B cell (primary cell): ENCODE measurements around the gene HAUS3.

Experiments
- EZH2 ChIP-seq: IDR thresholded peaks from 2 replicates; pipeline ENCODE4 v1.6.1; 2012; ENCODE audit warnings: borderline replicate concordance, low read depth, mild to moderate bottlenecking, moderate library complexity, low read length; ENCODE audit not compliant: insufficient read depth, poor library complexity, severe bottlenecking
- TF ChIP-seq, protein P1 (sequence below): fragments of 200-600 bp; IDR thresholded peaks from one replicate; pipeline ENCODE4 v1.8.0; 2022; ENCODE audit warnings: antibody characterized with exemption, mild to moderate bottlenecking

DNA sequence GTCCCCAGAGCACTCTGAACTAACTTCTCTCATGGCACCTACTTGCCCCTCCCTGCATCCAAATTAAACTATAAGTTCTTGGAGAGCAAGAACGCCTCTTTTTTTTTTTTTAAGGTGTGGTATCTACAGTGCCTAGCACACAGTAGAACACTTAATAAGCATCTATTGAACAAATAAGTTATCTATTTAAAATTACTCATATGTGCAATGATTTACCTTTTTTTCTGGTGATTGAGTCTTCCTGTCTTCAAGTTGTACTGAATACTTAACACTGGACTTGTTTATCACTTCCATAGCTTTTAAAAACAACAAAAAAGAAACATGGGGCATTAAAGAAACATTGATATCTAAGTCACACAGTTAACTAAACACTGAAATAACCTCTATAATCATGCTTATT, 29.1 kb downstream of the HAUS3 start:
- TF ChIP-seq, protein P1, sequence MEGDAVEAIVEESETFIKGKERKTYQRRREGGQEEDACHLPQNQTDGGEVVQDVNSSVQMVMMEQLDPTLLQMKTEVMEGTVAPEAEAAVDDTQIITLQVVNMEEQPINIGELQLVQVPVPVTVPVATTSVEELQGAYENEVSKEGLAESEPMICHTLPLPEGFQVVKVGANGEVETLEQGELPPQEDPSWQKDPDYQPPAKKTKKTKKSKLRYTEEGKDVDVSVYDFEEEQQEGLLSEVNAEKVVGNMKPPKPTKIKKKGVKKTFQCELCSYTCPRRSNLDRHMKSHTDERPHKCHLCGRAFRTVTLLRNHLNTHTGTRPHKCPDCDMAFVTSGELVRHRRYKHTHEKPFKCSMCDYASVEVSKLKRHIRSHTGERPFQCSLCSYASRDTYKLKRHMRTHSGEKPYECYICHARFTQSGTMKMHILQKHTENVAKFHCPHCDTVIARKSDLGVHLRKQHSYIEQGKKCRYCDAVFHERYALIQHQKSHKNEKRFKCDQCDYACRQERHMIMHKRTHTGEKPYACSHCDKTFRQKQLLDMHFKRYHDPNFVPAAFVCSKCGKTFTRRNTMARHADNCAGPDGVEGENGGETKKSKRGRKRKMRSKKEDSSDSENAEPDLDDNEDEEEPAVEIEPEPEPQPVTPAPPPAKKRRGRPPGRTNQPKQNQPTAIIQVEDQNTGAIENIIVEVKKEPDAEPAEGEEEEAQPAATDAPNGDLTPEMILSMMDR = no peak
- no peak for TF ChIP-seq EZH2
